Stimulated activated effector memory CD8-positive, alpha-beta T cell treated with anti-CD3 and anti-CD28 coated beads, Interleukin-12 subunit alpha, Interleukin-12 subunit beta, amount 100 ng/mL, for 72 hours (primary cell): ENCODE measurements around the gene TFEB.

Source experiments
- ATAC-seq: fragments of 150-1000 bp; cut with Tn5 transposase; 2 replicates; pipeline ENCODE4 v1.10.0; 2021
- DNase-seq, 2 donors: peaks; one replicate each; pipeline ENCODE4 v3.0.0; 2021 to 2022; ENCODE audit warnings: low spot score in 2 of 2
- H3K27ac Mint-ChIP-seq: one replicate; pipeline ENCODE4 v1.8.0; 2022; ENCODE audit warnings: mild to moderate bottlenecking, mixed read lengths
- H3K36me3 Mint-ChIP-seq: one replicate; pipeline ENCODE4 v1.8.0; 2022; ENCODE audit warnings: mild to moderate bottlenecking, mixed read lengths
- H3K4me1 Mint-ChIP-seq: one replicate; pipeline ENCODE4 v1.8.0; 2022; ENCODE audit warnings: mixed read lengths
- H3K4me3 Mint-ChIP-seq: one replicate; pipeline ENCODE4 v1.8.0; 2022; ENCODE audit warnings: mild to moderate bottlenecking, mixed read lengths
- H3K9me3 Mint-ChIP-seq: one replicate; pipeline ENCODE4 v1.8.0; 2022; ENCODE audit warnings: mixed read lengths

Gene TFEB

GRCh38 chr6:41688256-41688965 is 47.0 kb downstream of the TFEB start:
- Mint-ChIP-seq H3K4me1 (peaks cover 22% of the 10 kb centered on the region), H3K27ac (peak overlapping the region; percentile 68), H3K36me3 (peaks cover 23% of the 10 kb centered on the region), H3K4me3 (no peak overlapping the region), H3K9me3 (no peaks in the 10 kb centered on the region)
- DNase-seq (no peak), ATAC-seq (no peak)

GRCh38 chr6:41687501-41688175 is 47.8 kb downstream of the TFEB start:
- ATAC-seq (no peak), DNase-seq (no peak)
- H3K4me3 Mint-ChIP-seq = no peak overlapping the region
- peaks cover 26% of the 10 kb centered on the region for H3K4me1 Mint-ChIP-seq
- peaks cover 23% of the 10 kb centered on the region for H3K36me3 Mint-ChIP-seq
- no peaks in the 10 kb centered on the region for H3K9me3 Mint-ChIP-seq
- H3K27ac Mint-ChIP-seq = peak overlapping the region; percentile 68

GRCh38 chr6:41685641-41686380 is 49.6 kb downstream of the TFEB start:
- Mint-ChIP-seq H3K27ac (no peak overlapping the region), H3K36me3 (peaks cover 23% of the 10 kb centered on the region), H3K4me1 (peaks cover 19% of the 10 kb centered on the region), H3K9me3 (no peaks in the 10 kb centered on the region), H3K4me3 (no peak overlapping the region)
- no peak for DNase-seq
- ATAC-seq = no peak

- Mint-ChIP-seq H3K4me3 (no peak overlapping the region), H3K27ac (no peak overlapping the region), H3K9me3 (no peaks in the 10 kb centered on the region), H3K4me1 (peaks cover 16% of the 10 kb centered on the region), H3K36me3 (peaks cover 11% of the 10 kb centered on the region)
- ATAC-seq (no peak), DNase-seq (no peak)
Measured at GRCh38 chr6:41684311-41685180, 50.9 kb downstream of the TFEB start.

- H3K9me3 Mint-ChIP-seq = no peaks in the 10 kb centered on the region
- DNase-seq (peak; percentile 72 to 84), ATAC-seq (peak; percentile 88)
- peaks cover 11% of the 10 kb centered on the region for H3K4me1 Mint-ChIP-seq
- peak overlapping the region; percentile 62 for H3K4me3 Mint-ChIP-seq
- H3K27ac Mint-ChIP-seq = peak overlapping the region; percentile 76
- H3K36me3 Mint-ChIP-seq = peaks cover 9% of the 10 kb centered on the region
Measured at GRCh38 chr6:41683523-41684310, 51.7 kb downstream of the TFEB start.

- peaks cover 9% of the 10 kb centered on the region for H3K36me3 Mint-ChIP-seq
- no peaks in the 10 kb centered on the region for H3K9me3 Mint-ChIP-seq
- no peak for DNase-seq
- peak; percentile 22 for ATAC-seq
- peak overlapping the region; percentile 62 for H3K4me3 Mint-ChIP-seq
- peak overlapping the region; percentile 76 for H3K27ac Mint-ChIP-seq
- peaks cover 11% of the 10 kb centered on the region for H3K4me1 Mint-ChIP-seq
Measured at GRCh38 chr6:41683273-41683522, 52.2 kb downstream of the TFEB start.

GRCh38 chr6:41682497-41683272 is 52.7 kb downstream of the TFEB start:
- Mint-ChIP-seq H3K9me3 (no peaks in the 10 kb centered on the region), H3K4me3 (peak overlapping the region; percentile 62), H3K36me3 (peaks cover 9% of the 10 kb centered on the region), H3K27ac (peak overlapping the region; percentile 76), H3K4me1 (peaks cover 11% of the 10 kb centered on the region)
- no peak for DNase-seq
- ATAC-seq = no peak

GRCh38 chr6:41682056-41682477 is 53.3 kb downstream of the TFEB start:
- Mint-ChIP-seq H3K4me3 (peak overlapping the region; percentile 62), H3K9me3 (no peaks in the 10 kb centered on the region), H3K4me1 (peaks cover 11% of the 10 kb centered on the region), H3K27ac (no peak overlapping the region), H3K36me3 (peaks cover 9% of the 10 kb centered on the region)
- DNase-seq (peak; percentile 53 to 82), ATAC-seq (peak; percentile 78)

GRCh38 chr6:41680182-41680965 is 55.0 kb downstream of the TFEB start:
- H3K27ac Mint-ChIP-seq = no peak overlapping the region
- DNase-seq (no peak), ATAC-seq (no peak)
- H3K4me3 Mint-ChIP-seq = no peak overlapping the region
- H3K9me3 Mint-ChIP-seq = no peaks in the 10 kb centered on the region
- H3K36me3 Mint-ChIP-seq = no peaks in the 10 kb centered on the region
- H3K4me1 Mint-ChIP-seq = peaks cover 11% of the 10 kb centered on the region

- no peaks in the 10 kb centered on the region for H3K36me3 Mint-ChIP-seq
- DNase-seq = no peak
- H3K4me3 Mint-ChIP-seq = no peak overlapping the region
- no peak overlapping the region for H3K27ac Mint-ChIP-seq
- ATAC-seq = no peak
- no peaks in the 10 kb centered on the region for H3K9me3 Mint-ChIP-seq
- peaks cover 11% of the 10 kb centered on the region for H3K4me1 Mint-ChIP-seq
Measured at GRCh38 chr6:41679696-41680095, 55.7 kb downstream of the TFEB start.

- no peaks in the 10 kb centered on the region for H3K9me3 Mint-ChIP-seq
- peaks cover 6% of the 10 kb centered on the region for H3K4me1 Mint-ChIP-seq
- H3K27ac Mint-ChIP-seq = no peak overlapping the region
- DNase-seq (no peak), ATAC-seq (no peak)
- H3K36me3 Mint-ChIP-seq = no peaks in the 10 kb centered on the region
- no peak overlapping the region for H3K4me3 Mint-ChIP-seq
Measured at GRCh38 chr6:41678511-41679084, 56.8 kb downstream of the TFEB start.

GRCh38 chr6:41677124-41677921 is 58.1 kb downstream of the TFEB start:
- no peak for ATAC-seq

More at GRCh38 chr6:41677124-41677921, 58.1 kb downstream of the TFEB start:
- Mint-ChIP-seq H3K36me3 (no peaks in the 10 kb centered on the region), H3K27ac (no peak overlapping the region), H3K9me3 (no peaks in the 10 kb centered on the region), H3K4me3 (no peak overlapping the region), H3K4me1 (no peaks in the 10 kb centered on the region)
- DNase-seq = no peak
